DOHH2 (cell line): ENCODE measurements around the gene PSPH.

Experiments used
- EZH2phosphoT487 ChIP-seq: fragments of 200-600 bp; sonication (generic); IDR thresholded peaks from 2 replicates; pipeline ENCODE4 v1.6.1; 2017; ENCODE audit warnings: borderline replicate concordance, mild to moderate bottlenecking, antibody characterized with exemption, low read length, moderate library complexity, mixed read lengths
- TF ChIP-seq, protein P1 (sequence below): fragments of 200-600 bp; sonication (generic); IDR thresholded peaks from one replicate; pipeline ENCODE4 v1.5.1; 2014; ENCODE audit warnings: antibody characterized with exemption, mild to moderate bottlenecking, low read depth, low read length; ENCODE audit not compliant: poor library complexity, severe bottlenecking

DNA sequence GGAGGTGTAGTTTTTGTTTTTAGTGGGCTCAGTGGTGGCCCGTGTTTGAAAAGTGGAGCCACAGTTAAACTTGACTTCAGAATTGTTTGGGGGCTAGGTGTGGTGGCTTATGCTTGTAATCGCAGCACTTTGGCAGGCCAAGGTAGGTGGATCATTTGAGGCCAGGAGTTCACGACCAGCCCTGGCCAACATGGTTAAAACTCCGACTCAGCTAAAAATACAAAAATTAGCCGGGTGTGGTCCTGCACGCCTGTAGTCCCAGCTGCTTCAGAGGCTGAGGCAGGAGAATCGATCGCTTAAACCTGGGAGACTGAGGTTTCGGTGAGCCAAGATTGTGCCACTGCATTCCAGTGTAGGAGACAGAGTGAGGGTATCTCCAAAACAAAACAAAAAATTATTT, 2.1 kb upstream of the PSPH start:
- TF ChIP-seq, protein P1, sequence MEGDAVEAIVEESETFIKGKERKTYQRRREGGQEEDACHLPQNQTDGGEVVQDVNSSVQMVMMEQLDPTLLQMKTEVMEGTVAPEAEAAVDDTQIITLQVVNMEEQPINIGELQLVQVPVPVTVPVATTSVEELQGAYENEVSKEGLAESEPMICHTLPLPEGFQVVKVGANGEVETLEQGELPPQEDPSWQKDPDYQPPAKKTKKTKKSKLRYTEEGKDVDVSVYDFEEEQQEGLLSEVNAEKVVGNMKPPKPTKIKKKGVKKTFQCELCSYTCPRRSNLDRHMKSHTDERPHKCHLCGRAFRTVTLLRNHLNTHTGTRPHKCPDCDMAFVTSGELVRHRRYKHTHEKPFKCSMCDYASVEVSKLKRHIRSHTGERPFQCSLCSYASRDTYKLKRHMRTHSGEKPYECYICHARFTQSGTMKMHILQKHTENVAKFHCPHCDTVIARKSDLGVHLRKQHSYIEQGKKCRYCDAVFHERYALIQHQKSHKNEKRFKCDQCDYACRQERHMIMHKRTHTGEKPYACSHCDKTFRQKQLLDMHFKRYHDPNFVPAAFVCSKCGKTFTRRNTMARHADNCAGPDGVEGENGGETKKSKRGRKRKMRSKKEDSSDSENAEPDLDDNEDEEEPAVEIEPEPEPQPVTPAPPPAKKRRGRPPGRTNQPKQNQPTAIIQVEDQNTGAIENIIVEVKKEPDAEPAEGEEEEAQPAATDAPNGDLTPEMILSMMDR, result no peak
- no peak for TF ChIP-seq EZH2phosphoT487
